Osteocyte (in vitro differentiated cells): ENCODE results near the gene SIDT1. TPM values are rescaled to one million over a fixed set of nuclear protein-coding genes. Genes with fewer than 3 reads are reported as not detected.

ENCODE experiments used
- DNase-seq: peaks from one replicate; pipeline ENCODE4 v3.0.0; 2021; ENCODE audit warnings: mixed read lengths; ENCODE audit not compliant: unreplicated experiment; ENCODE audit errors: extremely low spot score
- H3K27ac Mint-ChIP-seq: one replicate; pipeline ENCODE4 v1.8.0; 2021; ENCODE audit warnings: mild to moderate bottlenecking, mixed read lengths; ENCODE audit not compliant: unreplicated experiment
- H3K27me3 Mint-ChIP-seq: one replicate; pipeline ENCODE4 v1.8.0; 2021; ENCODE audit warnings: mixed read lengths; ENCODE audit not compliant: unreplicated experiment
- H3K36me3 Mint-ChIP-seq: one replicate; pipeline ENCODE4 v1.8.0; 2021; ENCODE audit warnings: mixed read lengths; ENCODE audit not compliant: unreplicated experiment
- H3K4me1 Mint-ChIP-seq: one replicate; pipeline ENCODE4 v1.8.0; 2021; ENCODE audit warnings: mixed read lengths; ENCODE audit not compliant: unreplicated experiment
- H3K4me3 Mint-ChIP-seq: one replicate; pipeline ENCODE4 v1.8.0; 2021; ENCODE audit warnings: mild to moderate bottlenecking, moderate library complexity, mixed read lengths; ENCODE audit not compliant: unreplicated experiment
- H3K9me3 Mint-ChIP-seq: one replicate; pipeline ENCODE4 v1.8.0; 2021; ENCODE audit warnings: mixed read lengths; ENCODE audit not compliant: unreplicated experiment
- total RNA-seq: library from RNA; stranded (reverse); gene quantifications from 2 replicates; pipeline ENCODE4 v1.2.1, GENCODE V29; 2021
- TF ChIP-seq, protein P1 (sequence below): fragments of 200-600 bp; sonication (generic); IDR thresholded peaks from 2 replicates; pipeline ENCODE4 v1.5.0; 2021; ENCODE audit warnings: antibody characterized with exemption, mild to moderate bottlenecking, moderate library complexity

SIDT1 gene
- total RNA-seq, 1 donor from 2014 or later: not detected

DNA sequence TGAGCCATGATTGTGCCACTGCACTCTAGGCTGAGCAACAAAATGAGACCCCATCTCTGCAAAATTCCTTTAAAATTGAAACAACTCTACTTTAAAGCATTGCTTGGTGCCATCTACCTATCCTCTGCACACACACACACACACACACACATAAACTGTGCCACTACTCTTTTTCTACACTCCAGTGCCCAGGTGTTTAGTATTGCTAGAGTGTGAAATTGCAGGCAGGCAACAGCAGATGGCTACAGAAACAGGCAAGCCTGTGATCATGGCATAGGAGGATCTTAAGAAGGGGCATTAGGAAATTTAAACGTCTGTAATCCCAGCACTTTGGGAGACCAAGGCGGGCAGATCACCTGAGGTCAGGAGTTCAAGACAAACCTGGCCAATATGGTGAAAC lies 39.0 kb downstream of the SIDT1 start:
- H3K36me3 Mint-ChIP-seq: no peaks in the 10 kb centered on the region
- H3K4me3 Mint-ChIP-seq: no peak overlapping the region
- no peaks in the 10 kb centered on the region for H3K9me3 Mint-ChIP-seq
- no peak overlapping the region for H3K27ac Mint-ChIP-seq
- no peaks in the 10 kb centered on the region for H3K4me1 Mint-ChIP-seq
- TF ChIP-seq, protein P1, sequence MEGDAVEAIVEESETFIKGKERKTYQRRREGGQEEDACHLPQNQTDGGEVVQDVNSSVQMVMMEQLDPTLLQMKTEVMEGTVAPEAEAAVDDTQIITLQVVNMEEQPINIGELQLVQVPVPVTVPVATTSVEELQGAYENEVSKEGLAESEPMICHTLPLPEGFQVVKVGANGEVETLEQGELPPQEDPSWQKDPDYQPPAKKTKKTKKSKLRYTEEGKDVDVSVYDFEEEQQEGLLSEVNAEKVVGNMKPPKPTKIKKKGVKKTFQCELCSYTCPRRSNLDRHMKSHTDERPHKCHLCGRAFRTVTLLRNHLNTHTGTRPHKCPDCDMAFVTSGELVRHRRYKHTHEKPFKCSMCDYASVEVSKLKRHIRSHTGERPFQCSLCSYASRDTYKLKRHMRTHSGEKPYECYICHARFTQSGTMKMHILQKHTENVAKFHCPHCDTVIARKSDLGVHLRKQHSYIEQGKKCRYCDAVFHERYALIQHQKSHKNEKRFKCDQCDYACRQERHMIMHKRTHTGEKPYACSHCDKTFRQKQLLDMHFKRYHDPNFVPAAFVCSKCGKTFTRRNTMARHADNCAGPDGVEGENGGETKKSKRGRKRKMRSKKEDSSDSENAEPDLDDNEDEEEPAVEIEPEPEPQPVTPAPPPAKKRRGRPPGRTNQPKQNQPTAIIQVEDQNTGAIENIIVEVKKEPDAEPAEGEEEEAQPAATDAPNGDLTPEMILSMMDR: no peak
- peaks cover 54% of the 10 kb centered on the region for H3K27me3 Mint-ChIP-seq
- DNase-seq: no peak

DNA sequence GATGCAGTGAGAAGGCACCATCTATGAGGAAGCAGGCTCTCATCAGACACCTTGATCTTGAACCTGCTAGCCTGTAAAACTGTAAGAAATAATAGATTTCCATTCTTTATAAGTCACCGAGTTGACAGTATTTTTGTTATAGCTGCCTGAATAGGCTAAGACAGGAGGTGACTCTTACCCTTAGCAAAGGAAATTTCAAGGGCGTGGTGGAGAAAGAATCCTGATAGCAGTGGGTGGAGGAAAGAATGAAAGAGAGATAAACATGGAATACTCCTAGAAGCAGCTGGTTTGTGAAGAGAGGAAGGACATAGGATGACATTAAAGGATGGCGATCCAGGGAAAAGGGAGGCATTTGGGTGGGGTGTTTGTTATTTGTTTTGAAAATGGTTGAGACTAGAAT lies 41.4 kb downstream of the SIDT1 start:
- Mint-ChIP-seq H3K36me3 (no peaks in the 10 kb centered on the region), H3K27me3 (peaks cover 49% of the 10 kb centered on the region), H3K4me3 (no peak overlapping the region), H3K9me3 (no peaks in the 10 kb centered on the region), H3K27ac (no peak overlapping the region), H3K4me1 (no peaks in the 10 kb centered on the region)
- DNase-seq: no peak
- TF ChIP-seq, protein P1: no peak

DNA sequence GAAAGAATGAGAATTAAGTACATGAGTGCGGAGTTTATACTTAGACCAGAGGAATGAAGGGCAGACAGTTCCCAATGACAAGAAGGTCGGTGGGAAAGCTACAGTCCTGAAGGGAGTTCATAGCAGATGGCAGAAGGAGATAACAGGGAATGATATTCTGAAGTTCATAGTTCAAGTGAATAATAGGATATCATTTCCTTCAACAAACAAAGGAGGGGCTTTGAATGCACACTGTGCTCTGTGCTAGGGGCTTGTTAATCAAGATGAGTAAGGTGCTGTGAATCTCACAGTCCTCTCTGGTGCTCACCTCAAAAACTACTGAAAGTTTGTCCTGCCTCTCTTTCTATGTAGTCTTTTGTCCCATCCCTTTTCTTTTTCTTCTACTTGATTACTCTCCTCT lies 41.9 kb downstream of the SIDT1 start:
- peaks cover 49% of the 10 kb centered on the region for H3K27me3 Mint-ChIP-seq
- no peak overlapping the region for H3K4me3 Mint-ChIP-seq
- TF ChIP-seq, protein P1: no peak
- no peaks in the 10 kb centered on the region for H3K4me1 Mint-ChIP-seq
- no peaks in the 10 kb centered on the region for H3K9me3 Mint-ChIP-seq
- DNase-seq: no peak
- H3K36me3 Mint-ChIP-seq: no peaks in the 10 kb centered on the region
- H3K27ac Mint-ChIP-seq: no peak overlapping the region

DNA sequence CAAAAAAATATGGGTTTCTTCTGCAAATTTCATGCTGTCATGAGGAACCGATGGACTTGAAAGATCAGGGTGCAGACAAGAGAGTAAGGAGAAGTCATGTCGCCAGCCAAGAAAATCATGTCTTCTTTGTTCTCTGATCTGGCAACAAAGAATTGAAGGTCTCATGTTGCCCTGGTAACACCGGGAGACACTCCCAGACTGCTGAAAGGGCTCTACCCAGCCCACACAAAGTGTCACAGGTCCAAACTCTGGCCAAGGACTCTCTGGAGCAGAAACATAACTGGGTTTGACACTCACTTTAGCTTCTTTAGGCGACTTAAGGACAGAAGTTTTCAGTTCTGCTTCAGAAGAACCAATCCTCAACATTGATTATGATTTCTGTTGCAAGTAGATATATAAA lies 42.9 kb downstream of the SIDT1 start:
- TF ChIP-seq, protein P1: no peak
- H3K27ac Mint-ChIP-seq: no peak overlapping the region
- no peak overlapping the region for H3K4me3 Mint-ChIP-seq
- no peaks in the 10 kb centered on the region for H3K36me3 Mint-ChIP-seq
- no peak for DNase-seq
- H3K9me3 Mint-ChIP-seq: no peaks in the 10 kb centered on the region
- H3K4me1 Mint-ChIP-seq: no peaks in the 10 kb centered on the region
- H3K27me3 Mint-ChIP-seq: peaks cover 51% of the 10 kb centered on the region

DNA sequence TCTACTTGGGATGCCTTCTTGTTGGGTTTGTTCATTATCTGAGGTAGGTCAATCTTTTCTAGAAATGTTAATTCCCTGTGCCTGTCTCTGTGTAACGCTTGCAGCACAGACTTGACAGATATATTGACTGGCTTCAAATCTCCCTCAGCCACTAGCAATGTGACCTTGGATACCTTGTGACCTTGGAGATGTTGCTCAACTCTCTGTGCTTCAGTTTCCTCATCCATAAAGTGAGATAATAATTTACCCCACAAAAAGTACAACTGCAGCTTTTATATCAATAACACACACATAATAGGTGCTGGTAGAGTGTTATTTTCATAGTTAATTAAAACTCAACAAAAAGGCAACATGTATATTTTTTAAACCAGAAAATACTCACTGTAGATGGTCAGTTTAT lies 52.9 kb downstream of the SIDT1 start:
- Mint-ChIP-seq H3K4me3 (no peak overlapping the region), H3K27me3 (peaks cover 45% of the 10 kb centered on the region), H3K9me3 (no peaks in the 10 kb centered on the region), H3K36me3 (no peaks in the 10 kb centered on the region), H3K4me1 (no peaks in the 10 kb centered on the region), H3K27ac (no peak overlapping the region)
- no peak for DNase-seq
- TF ChIP-seq, protein P1: no peak
